T-helper 2 cell treated with Interferon-gamma antibody and Interleukin-4, amounts not matched to agents 100 ng/mL and 5 ng/mL, for 36 hours (primary cell): Measurements from ENCODE around the gene ATP1A1. TPM values are rescaled to one million over a fixed set of nuclear protein-coding genes. Genes with fewer than 3 reads are reported as not detected.

Source experiments
- intact Hi-C: fragments of 100-400 bp; cut with micrococcal nuclease; formaldehyde crosslinking; loops from one replicate; pipeline ENCODE4 v1.15.1; 2023
- total RNA-seq: library from RNA; stranded (reverse); gene quantifications from 2 replicates; pipeline ENCODE4 v1.2.3, GENCODE V29; 2022

The ATP1A1 gene
- total RNA-seq, 1 donor from 2014 or later = 223 TPM

- intact Hi-C loops = no loop called here
Observed at GRCh38 chr1:116388122-116388521, 15.1 kb downstream of the ATP1A1 start.

- intact Hi-C loops = no loop called here
Observed at GRCh38 chr1:116389013-116389412, 16.0 kb downstream of the ATP1A1 start.

GRCh38 chr1:116389686-116390085 lies 16.6 kb downstream of the ATP1A1 start:
- intact Hi-C loops = loop anchor here (2.0 kb wide), 1 partner anchor 13 kb away; no protein-coding TSS in a partner anchor

GRCh38 chr1:116390195-116390594 lies 17.2 kb downstream of the ATP1A1 start:
- intact Hi-C loops = loop anchor here (2.0 kb wide), 1 partner anchor 13 kb away; no protein-coding TSS in a partner anchor

GRCh38 chr1:116391185-116391584 lies 18.1 kb downstream of the ATP1A1 start:
- intact Hi-C loops = loop anchor here (2.0 kb wide), 1 partner anchor 14 kb away; no protein-coding TSS in a partner anchor

- intact Hi-C loops = no loop called here
Observed at GRCh38 chr1:116392717-116393404, 19.8 kb downstream of the ATP1A1 start.

GRCh38 chr1:116393792-116394191 lies 20.7 kb downstream of the ATP1A1 start:
- intact Hi-C loops = no loop called here

- intact Hi-C loops = no loop called here
Observed at GRCh38 chr1:116394270-116394669, 21.2 kb downstream of the ATP1A1 start.

- intact Hi-C loops = no loop called here
Observed at GRCh38 chr1:116396769-116397168, 23.7 kb downstream of the ATP1A1 start.

- intact Hi-C loops = no loop called here
Observed at GRCh38 chr1:116397728-116398127, 24.7 kb downstream of the ATP1A1 start.

- intact Hi-C loops = no loop called here
Observed at GRCh38 chr1:116400780-116401179, 27.7 kb downstream of the ATP1A1 start.

- intact Hi-C loops = no loop called here
Observed at GRCh38 chr1:116401646-116402176, 28.7 kb downstream of the ATP1A1 start.

- intact Hi-C loops = no loop called here
Observed at GRCh38 chr1:116402333-116402732, 29.3 kb downstream of the ATP1A1 start.

- intact Hi-C loops = no loop called here
Observed at GRCh38 chr1:116403496-116404136, 30.6 kb downstream of the ATP1A1 start.

- intact Hi-C loops = no loop called here
Observed at GRCh38 chr1:116404699-116405098, 31.7 kb downstream of the ATP1A1 start.

- intact Hi-C loops = no loop called here
Observed at GRCh38 chr1:116405241-116406135, 32.4 kb downstream of the ATP1A1 start.

- intact Hi-C loops = no loop called here
Observed at GRCh38 chr1:116407033-116407432, 34.0 kb downstream of the ATP1A1 start.

GRCh38 chr1:116408193-116408592 lies 35.1 kb downstream of the ATP1A1 start:
- intact Hi-C loops = no loop called here

GRCh38 chr1:116408803-116409720 lies 36.0 kb downstream of the ATP1A1 start:
- intact Hi-C loops = no loop called here

GRCh38 chr1:116409751-116410191 lies 36.7 kb downstream of the ATP1A1 start:
- intact Hi-C loops = no loop called here
